ENCODE measurements around the gene RAD51B. TPM values are rescaled to one million over a fixed set of nuclear protein-coding genes. Genes with fewer than 3 reads are reported as not detected.

RAD51B gene
- total RNA-seq, 2 donors from 2014 or later: 22.8 to 33.8 TPM

DNA sequence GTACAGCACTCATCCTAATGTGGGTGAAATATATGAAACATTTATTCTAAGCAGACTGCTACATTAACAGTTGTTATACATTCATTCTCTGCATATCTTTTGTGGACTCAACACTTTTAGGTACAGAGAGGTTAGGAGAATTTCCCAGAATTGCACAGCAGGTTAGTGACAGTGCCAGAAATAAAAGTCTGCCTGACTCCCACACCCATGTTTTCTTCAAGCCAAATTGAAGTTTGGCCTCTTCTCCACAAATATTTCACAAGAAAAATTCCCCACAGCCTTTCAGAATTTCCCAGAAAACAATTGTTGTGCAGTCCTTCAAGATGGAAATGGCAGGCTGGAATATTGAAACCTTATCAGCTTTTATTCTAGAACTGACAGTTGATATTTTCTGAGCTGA lies 464.8 kb downstream of the RAD51B start:
- Mint-ChIP-seq H3K27me3 (ENCODE audit: insufficient read depth) (no peaks in the 10 kb centered on the region), H3K9me3 (no peaks in the 10 kb centered on the region), H3K4me3 (no peak overlapping the region), H3K36me3 (ENCODE audit: low read depth) (no peaks in the 10 kb centered on the region), H3K4me1 (peaks cover 13% of the 10 kb centered on the region), H3K27ac (no peak overlapping the region)
- Histone ChIP-seq H3K4me3 (ENCODE audit: low read length) (no peak overlapping the region), H3K36me3 (ENCODE audit: control insufficient read depth, insufficient read depth, low read length) (no peaks in the 10 kb centered on the region), H3K27me3 (ENCODE audit: control insufficient read depth, insufficient read depth, low read length, poor library complexity, severe bottlenecking) (no peaks in the 10 kb centered on the region), H3K9me3 (ENCODE audit: control insufficient read depth, low read length) (no peaks in the 10 kb centered on the region), H3K9ac (ENCODE audit: extremely low read depth, low read length, poor library complexity, severe bottlenecking) (no peak overlapping the region), H3K4me1 (ENCODE audit: control insufficient read depth, insufficient read depth, low read length) (no peaks in the 10 kb centered on the region), H3K27ac (ENCODE audit: low read depth, low read length) (no peak overlapping the region)
- TF ChIP-seq, protein P1, sequence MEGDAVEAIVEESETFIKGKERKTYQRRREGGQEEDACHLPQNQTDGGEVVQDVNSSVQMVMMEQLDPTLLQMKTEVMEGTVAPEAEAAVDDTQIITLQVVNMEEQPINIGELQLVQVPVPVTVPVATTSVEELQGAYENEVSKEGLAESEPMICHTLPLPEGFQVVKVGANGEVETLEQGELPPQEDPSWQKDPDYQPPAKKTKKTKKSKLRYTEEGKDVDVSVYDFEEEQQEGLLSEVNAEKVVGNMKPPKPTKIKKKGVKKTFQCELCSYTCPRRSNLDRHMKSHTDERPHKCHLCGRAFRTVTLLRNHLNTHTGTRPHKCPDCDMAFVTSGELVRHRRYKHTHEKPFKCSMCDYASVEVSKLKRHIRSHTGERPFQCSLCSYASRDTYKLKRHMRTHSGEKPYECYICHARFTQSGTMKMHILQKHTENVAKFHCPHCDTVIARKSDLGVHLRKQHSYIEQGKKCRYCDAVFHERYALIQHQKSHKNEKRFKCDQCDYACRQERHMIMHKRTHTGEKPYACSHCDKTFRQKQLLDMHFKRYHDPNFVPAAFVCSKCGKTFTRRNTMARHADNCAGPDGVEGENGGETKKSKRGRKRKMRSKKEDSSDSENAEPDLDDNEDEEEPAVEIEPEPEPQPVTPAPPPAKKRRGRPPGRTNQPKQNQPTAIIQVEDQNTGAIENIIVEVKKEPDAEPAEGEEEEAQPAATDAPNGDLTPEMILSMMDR (conservative IDR thresholded peaks at IDR 0.05): no peak
- DNase-seq: no peak

GRCh38 chr14:68284834-68285233 lies 465.3 kb downstream of the RAD51B start:
- no peak overlapping the region for H3K4me3 Mint-ChIP-seq
- Histone ChIP-seq H3K36me3 (ENCODE audit: control insufficient read depth, insufficient read depth, low read length) (no peaks in the 10 kb centered on the region), H3K9me3 (ENCODE audit: control insufficient read depth, low read length) (no peaks in the 10 kb centered on the region), H3K27me3 (ENCODE audit: control insufficient read depth, insufficient read depth, low read length, poor library complexity, severe bottlenecking) (no peaks in the 10 kb centered on the region), H3K4me3 (ENCODE audit: low read length) (no peak overlapping the region), H3K9ac (ENCODE audit: extremely low read depth, low read length, poor library complexity, severe bottlenecking) (no peak overlapping the region), H3K27ac (ENCODE audit: low read depth, low read length) (no peak overlapping the region), H3K4me1 (ENCODE audit: control insufficient read depth, insufficient read depth, low read length) (no peaks in the 10 kb centered on the region)
- H3K27ac Mint-ChIP-seq: no peak overlapping the region
- TF ChIP-seq, protein P1 (conservative IDR thresholded peaks at IDR 0.05): no peak
- no peak for DNase-seq
- no peaks in the 10 kb centered on the region for H3K9me3 Mint-ChIP-seq
- H3K4me1 Mint-ChIP-seq: peaks cover 13% of the 10 kb centered on the region
- no peaks in the 10 kb centered on the region for H3K36me3 Mint-ChIP-seq (ENCODE audit: low read depth)
- H3K27me3 Mint-ChIP-seq (ENCODE audit: insufficient read depth): no peaks in the 10 kb centered on the region
- 82 to 98% methylated on average over 3 to 6 of the region's 6 CpGs for WGBS, 2 experiments (ENCODE audit: insufficient coverage in 1 of 2, insufficient read length in 1 of 2)

DNA sequence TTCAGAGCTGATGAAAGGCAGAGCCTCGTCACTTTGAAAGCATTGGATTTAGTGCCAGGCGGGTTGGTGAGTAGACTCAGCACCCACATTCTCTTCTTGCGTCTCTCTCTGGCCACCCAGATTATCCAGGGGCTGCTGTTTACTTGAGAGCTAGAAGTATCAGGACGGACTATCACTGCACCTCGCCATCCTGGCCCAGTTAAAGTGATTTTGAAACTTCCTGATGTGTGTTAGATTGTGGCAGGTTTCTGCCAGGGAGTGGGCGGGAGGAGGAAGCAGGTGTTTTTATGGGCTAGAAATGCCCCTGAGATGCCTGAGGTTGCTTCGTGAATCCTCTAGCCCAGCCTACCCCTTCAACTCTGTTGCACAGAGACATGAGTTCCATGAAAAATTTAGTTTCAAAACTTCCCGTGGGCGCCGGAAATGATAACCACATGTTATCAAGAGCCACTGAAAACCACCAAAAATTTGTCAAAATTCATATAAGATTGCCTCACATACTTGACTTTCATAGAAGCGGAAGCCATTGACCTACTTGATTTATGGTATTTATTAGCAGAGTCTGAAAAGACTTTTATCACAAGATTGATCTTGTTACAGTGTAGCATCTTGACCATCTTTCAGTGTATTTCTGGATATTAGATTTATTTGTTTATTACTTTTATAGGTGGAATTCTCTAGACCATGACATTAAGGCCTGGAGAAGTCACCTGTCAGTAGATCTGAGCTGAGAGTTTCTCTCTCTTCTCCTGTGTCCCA lies 466.0 kb downstream of the RAD51B start:
- Histone ChIP-seq H3K27me3 (ENCODE audit: control insufficient read depth, insufficient read depth, low read length, poor library complexity, severe bottlenecking) (no peaks in the 10 kb centered on the region), H3K4me3 (ENCODE audit: low read length) (no peak overlapping the region), H3K4me1 (ENCODE audit: control insufficient read depth, insufficient read depth, low read length) (no peaks in the 10 kb centered on the region), H3K9me3 (ENCODE audit: control insufficient read depth, low read length) (no peaks in the 10 kb centered on the region), H3K36me3 (ENCODE audit: control insufficient read depth, insufficient read depth, low read length) (no peaks in the 10 kb centered on the region), H3K27ac (ENCODE audit: low read depth, low read length) (no peak overlapping the region), H3K9ac (ENCODE audit: extremely low read depth, low read length, poor library complexity, severe bottlenecking) (no peak overlapping the region)
- Mint-ChIP-seq H3K4me1 (peaks cover 13% of the 10 kb centered on the region), H3K4me3 (no peak overlapping the region), H3K27ac (no peak overlapping the region), H3K27me3 (ENCODE audit: insufficient read depth) (no peaks in the 10 kb centered on the region), H3K36me3 (ENCODE audit: low read depth) (no peaks in the 10 kb centered on the region), H3K9me3 (no peaks in the 10 kb centered on the region)
- no peak for DNase-seq
- TF ChIP-seq, protein P1 (conservative IDR thresholded peaks at IDR 0.05): no peak
- 95 to 96% methylated on average over 6 to 11 of the region's 11 CpGs for WGBS, 2 experiments (ENCODE audit: insufficient coverage in 1 of 2, insufficient read length in 1 of 2)

All from endodermal cell (in vitro differentiated cells).